GM11168 (cell line): Measurements from ENCODE around the gene TNFRSF21.

Experiments used
- in situ Hi-C: fragments of 300-500 bp; cut with MboI; formaldehyde crosslinking; loops from one replicate; pipeline ENCODE4 v1.12.0; 2022; ENCODE audit warnings: low sequenced_read_pairs; ENCODE audit not compliant: unreplicated experiment

The TNFRSF21 gene

GRCh38 chr6:47195011-47195650 is 114.6 kb downstream of the TNFRSF21 start:
- in situ Hi-C loops = no loop called here

DNA sequence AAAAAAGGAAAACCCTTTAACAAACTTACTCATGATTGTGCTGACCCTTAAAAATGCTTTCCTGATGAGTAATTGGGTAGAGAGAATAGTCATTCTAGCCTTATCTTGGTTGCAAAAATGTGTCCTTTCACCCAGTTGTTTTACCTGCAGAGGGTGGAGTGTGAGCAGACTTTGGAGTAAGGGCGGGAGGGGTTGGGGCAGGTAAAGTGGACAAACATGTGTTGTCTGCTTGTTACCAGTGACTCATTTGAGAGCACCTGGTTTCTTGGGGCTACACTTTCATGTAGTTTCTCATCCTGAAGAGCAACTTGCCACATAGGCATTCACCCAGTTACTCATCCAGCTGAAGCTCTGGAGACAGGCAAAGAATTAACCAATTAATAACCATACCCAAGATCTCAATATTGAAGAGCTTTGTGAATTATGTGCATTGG is 121.1 kb downstream of the TNFRSF21 start:
- in situ Hi-C loops = no loop called here

GRCh38 chr6:47187893-47188587 is 121.7 kb downstream of the TNFRSF21 start:
- in situ Hi-C loops = no loop called here

DNA sequence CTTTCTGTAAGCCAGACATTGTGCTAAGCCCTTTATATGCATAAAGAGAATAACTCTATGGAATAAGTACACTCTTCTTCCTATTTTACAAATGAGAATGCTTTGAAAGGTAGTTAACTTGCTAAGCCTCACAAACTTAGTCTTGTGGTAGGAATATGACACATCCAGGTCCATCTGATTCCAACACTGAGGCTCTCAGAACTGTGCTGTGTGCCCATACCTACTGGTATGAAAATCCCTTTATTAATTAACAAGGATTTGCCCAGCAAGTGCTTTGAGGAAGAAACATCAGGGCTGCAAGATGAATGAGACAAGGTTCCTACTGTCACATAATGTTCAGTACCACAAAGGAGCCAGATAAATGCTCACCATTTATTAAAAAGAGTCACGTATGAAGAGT is 122.6 kb downstream of the TNFRSF21 start:
- in situ Hi-C loops = no loop called here

DNA sequence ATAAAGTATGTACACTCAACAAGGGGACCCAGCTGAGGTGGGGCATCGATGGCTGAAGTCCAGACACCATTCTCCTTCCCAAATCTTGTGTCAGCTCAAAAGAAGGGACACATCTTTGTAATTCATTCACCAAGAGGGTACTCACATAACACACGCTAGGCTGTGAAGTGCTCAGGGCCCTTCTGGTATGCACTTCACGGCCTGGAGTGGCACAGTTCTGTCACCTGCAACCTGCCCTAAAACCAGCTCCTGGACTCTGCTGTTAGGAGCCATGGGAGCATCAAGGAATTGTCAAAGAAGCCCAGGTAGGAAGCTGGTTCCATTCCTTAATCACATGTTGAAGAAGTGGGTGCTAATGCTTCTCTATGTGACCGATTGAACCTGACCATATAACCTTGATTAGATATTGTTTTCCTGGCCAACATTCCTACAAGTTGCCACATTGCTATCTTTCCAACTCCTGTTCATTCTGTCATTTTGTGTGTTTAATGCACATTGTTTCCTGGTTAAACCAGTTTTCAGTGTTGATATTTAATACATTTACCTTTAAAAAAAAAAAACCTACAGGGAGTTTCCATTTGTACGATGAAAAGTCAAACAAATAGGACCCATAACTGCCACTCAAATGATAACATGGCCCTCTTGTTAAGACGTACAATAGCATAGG is 127.3 kb downstream of the TNFRSF21 start:
- in situ Hi-C loops = no loop called here

GRCh38 chr6:47181681-47182080 is 128.0 kb downstream of the TNFRSF21 start:
- in situ Hi-C loops = no loop called here
